ENCODE measurements around the gene LGR5.

DNA sequence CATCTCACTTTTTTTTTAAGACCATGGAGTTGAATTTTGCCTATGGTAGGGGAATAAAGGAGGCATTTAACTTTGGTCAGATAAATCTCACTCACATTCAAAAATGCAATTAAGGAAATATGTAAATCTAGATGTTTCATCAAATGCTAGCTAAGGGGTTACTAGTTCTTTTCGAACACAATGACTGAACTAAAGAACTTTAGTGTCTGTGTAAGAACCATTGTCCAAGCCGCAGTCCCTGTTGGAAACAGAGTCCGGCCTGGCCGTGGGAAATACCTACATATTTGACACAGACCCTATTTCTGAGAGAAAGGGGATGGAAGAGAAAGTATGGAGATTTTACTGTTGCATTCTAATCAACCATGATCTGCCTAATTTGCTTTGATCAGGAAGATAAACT, 17.4 kb downstream of the LGR5 start:
- TF ChIP-seq SPI1 (IDR thresholded peaks at IDR 0.05; ENCODE audit: borderline replicate concordance, low read depth) = no peak
- TF ChIP-seq, protein P1, sequence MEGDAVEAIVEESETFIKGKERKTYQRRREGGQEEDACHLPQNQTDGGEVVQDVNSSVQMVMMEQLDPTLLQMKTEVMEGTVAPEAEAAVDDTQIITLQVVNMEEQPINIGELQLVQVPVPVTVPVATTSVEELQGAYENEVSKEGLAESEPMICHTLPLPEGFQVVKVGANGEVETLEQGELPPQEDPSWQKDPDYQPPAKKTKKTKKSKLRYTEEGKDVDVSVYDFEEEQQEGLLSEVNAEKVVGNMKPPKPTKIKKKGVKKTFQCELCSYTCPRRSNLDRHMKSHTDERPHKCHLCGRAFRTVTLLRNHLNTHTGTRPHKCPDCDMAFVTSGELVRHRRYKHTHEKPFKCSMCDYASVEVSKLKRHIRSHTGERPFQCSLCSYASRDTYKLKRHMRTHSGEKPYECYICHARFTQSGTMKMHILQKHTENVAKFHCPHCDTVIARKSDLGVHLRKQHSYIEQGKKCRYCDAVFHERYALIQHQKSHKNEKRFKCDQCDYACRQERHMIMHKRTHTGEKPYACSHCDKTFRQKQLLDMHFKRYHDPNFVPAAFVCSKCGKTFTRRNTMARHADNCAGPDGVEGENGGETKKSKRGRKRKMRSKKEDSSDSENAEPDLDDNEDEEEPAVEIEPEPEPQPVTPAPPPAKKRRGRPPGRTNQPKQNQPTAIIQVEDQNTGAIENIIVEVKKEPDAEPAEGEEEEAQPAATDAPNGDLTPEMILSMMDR (IDR thresholded peaks at IDR 0.05; ENCODE audit: insufficient read depth, low read length) = no peak
- no peak for TF ChIP-seq POLR2AphosphoS5 (IDR thresholded peaks at IDR 0.05; ENCODE audit: low read depth)
- TF ChIP-seq GABPA (IDR thresholded peaks at IDR 0.05; ENCODE audit: low read depth) = no peak
- TF ChIP-seq, protein P2, sequence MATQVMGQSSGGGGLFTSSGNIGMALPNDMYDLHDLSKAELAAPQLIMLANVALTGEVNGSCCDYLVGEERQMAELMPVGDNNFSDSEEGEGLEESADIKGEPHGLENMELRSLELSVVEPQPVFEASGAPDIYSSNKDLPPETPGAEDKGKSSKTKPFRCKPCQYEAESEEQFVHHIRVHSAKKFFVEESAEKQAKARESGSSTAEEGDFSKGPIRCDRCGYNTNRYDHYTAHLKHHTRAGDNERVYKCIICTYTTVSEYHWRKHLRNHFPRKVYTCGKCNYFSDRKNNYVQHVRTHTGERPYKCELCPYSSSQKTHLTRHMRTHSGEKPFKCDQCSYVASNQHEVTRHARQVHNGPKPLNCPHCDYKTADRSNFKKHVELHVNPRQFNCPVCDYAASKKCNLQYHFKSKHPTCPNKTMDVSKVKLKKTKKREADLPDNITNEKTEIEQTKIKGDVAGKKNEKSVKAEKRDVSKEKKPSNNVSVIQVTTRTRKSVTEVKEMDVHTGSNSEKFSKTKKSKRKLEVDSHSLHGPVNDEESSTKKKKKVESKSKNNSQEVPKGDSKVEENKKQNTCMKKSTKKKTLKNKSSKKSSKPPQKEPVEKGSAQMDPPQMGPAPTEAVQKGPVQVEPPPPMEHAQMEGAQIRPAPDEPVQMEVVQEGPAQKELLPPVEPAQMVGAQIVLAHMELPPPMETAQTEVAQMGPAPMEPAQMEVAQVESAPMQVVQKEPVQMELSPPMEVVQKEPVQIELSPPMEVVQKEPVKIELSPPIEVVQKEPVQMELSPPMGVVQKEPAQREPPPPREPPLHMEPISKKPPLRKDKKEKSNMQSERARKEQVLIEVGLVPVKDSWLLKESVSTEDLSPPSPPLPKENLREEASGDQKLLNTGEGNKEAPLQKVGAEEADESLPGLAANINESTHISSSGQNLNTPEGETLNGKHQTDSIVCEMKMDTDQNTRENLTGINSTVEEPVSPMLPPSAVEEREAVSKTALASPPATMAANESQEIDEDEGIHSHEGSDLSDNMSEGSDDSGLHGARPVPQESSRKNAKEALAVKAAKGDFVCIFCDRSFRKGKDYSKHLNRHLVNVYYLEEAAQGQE (IDR thresholded peaks at IDR 0.05; ENCODE audit: insufficient replicate concordance, low read depth) = no peak
